ENCODE measurements around the gene MBD4. TPM values are rescaled to one million over a fixed set of nuclear protein-coding genes. Genes with fewer than 3 reads are reported as not detected.

The MBD4 gene
- total and polyA plus RNA-seq, 10 of the 15 experiments (the other 5 are each of a cell fraction or from before 2014, with no cell fraction given) = 17.7 to 59.0 (median 49.0) TPM

- TF ChIP-seq ZBTB11 (CRISPR knock-in tag; IDR thresholded peaks at IDR 0.05) (no peak), IRF3 (IDR thresholded peaks at IDR 0.05) (no peak), RCOR1 (conservative IDR thresholded peaks at IDR 0.05; ENCODE audit: low read depth, low read length) (no peak), EED (IDR thresholded peaks at IDR 0.05; ENCODE audit: low read depth) (peak; percentile 74), DPF2 (IDR thresholded peaks at IDR 0.05) (no peak), CEBPZ (IDR thresholded peaks at IDR 0.05; ENCODE audit: low read depth, low read length) (no peak), RB1 (IDR thresholded peaks at IDR 0.05; ENCODE audit: borderline replicate concordance) (no peak; the same call in 1 of the 2 replicates), NFXL1 (IDR thresholded peaks at IDR 0.05; ENCODE audit: borderline replicate concordance) (no peak), USF1 (IDR thresholded peaks at IDR 0.05; ENCODE audit: borderline replicate concordance, extremely low read length, insufficient read depth, low read depth, low read length) (no peak), NR2C1 (IDR thresholded peaks at IDR 0.05) (peak; percentile 96), BCL3 (IDR thresholded peaks at IDR 0.05; ENCODE audit: borderline replicate concordance, insufficient read depth, low read depth, low read length, poor library complexity, severe bottlenecking) (no peak), RAD51 (IDR thresholded peaks at IDR 0.05) (peak; percentile 91), CHD4 (IDR thresholded peaks at IDR 0.05) (no peak), CBX3 (IDR thresholded peaks at IDR 0.05; ENCODE audit: borderline replicate concordance, low read depth) (no peak), FOS (IDR thresholded peaks at IDR 0.05; ENCODE audit: borderline replicate concordance, extremely low read depth, insufficient read length) (no peak), TCF3 (IDR thresholded peaks at IDR 0.05; ENCODE audit: borderline replicate concordance, insufficient read depth, low read depth, low read length) (no peak)
Measured at GRCh38 chr3:129399145-129399894, 40.4 kb downstream of the MBD4 start (continued).

All from GM12878 (cell line).